Measurements from ENCODE around the gene DOK6.
"Not testable (repeated sequence)": the region's sequence is repeated elsewhere in the genome, so short reads cannot be mapped to it uniquely, and the experiment has no call there.

DOK6 gene

DNA sequence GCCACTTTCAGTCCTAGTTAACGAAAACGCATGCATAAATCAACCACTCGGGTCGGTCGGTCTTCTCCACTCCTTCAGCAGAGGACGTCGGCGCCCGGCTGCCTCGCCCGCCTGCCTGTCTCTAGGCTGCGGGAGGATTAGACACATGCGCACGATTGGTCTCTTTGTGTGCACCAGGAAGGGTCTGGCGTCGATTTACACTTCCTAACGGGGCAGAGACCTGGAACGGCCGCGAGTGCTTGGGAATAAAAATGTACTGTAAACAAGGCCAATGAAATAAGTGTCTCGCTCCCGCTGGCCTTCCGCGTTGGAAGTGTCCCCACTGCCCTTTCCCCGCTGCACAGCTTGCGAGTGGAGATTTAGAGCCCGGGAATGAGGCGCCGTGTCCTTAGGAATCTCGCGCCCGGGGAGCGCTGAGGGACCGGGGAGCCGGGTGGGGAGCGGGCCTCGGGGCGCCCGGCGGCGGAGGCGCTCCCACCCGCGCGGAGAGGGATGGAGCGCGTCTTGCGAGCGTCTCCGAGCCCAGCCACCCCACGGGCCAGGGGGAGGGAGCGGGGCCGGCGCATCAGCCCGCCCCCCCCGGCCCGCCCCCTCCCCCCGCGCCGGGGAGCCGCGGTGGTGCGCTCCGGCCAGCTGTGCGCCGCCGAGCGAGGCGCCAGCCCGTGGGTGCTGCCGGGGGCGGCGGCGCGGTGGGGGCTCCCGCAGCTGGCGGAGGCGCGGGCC is at the start of gene DOK6:
Gene DOK6 (plus strand): TSS at position 636 of the 723 bp plus-strand sequence.
- peak; percentile 57 for DNase-seq

DNA sequence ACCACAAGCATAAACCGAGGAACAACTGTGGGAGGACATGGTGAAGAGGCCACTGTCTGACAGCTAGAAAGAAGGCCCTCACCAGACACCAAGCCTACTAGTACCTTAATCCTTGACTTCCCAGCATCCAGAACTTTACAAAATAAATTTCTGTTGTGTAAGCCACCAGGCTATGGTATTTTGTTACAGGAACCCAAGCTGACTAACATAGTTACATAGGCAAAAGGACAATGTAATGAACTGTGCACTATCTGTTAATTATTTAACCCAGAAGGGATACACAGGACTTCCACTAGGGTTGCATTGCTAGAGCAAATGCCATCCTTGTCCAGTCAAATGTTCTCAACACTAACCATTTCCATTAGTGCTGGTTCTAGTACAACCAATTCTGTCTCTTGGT is 47.7 kb upstream of the DOK6 start:
- no peak for DNase-seq

DNA sequence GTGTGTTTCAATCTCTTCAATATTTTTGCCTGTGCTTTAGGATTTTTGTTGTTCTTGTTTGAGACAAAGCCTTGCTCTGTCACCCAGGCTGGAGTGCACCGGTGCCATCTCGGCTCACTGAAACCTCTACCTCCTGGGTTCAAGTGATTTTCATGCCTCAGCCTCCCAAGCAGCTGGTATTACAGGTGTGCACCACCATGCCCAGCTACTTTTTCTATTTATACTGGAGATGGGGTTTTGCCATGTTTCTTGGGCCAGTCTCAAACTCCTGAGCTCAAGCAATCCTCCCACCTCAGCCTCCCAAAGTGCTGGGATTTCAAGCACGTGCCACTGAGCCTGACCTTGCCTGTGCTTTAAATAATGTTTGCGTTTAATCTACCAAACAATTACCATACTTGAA is 43.1 kb upstream of the DOK6 start:
- no peak for DNase-seq

DNA sequence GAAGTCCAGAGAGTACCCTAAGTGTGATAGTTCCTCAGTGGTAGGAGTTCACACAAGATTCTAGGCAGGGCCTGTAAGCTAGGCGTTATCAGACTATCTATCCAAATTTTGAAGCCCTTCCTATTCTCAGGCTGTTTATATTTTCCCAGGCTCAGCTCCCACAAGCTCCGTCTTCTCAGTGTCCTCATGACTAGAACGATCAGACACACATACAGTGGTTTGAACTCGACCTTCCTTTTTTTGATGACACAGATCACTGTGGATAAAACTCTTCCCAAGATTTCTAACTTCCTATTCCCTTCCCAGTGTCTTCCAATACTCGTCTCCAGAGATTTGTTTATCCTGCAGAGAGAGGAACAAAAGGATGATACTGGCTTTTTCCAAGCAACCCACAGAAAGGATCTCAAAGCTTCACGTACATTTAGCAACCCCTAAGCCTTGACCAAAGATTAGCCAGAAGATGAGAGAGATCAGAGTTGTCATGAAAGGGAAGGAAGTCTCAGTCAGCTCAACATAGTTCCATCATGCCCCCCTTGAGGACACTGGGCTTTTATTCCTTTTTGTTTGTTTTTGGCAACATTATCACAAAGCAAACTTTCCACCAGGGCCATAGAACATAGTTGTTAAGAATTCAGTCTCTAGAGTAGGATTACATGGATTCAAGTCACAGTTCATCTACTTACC is 42.3 kb upstream of the DOK6 start:
- no peak for DNase-seq

DNA sequence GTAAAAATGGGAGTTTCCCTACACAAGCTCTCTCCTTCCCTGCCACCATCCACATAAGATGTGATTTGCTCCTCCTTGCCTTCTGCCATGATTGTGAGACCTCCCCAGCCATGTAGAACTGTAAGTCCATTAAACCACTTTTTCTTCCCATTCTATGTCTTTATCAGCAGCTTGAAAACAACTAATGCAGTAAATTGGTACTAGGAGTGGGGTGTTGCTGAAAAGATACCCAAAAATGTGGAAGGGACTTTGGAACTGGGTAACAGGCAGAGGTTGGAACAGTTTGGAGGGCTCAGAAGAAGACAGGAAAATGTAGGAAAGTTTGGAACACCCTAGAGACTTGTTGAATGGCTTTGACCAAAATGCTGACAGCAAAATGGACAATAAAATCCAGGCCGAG is 40.9 kb upstream of the DOK6 start:
- DNase-seq = not testable (repeated sequence)

DNA sequence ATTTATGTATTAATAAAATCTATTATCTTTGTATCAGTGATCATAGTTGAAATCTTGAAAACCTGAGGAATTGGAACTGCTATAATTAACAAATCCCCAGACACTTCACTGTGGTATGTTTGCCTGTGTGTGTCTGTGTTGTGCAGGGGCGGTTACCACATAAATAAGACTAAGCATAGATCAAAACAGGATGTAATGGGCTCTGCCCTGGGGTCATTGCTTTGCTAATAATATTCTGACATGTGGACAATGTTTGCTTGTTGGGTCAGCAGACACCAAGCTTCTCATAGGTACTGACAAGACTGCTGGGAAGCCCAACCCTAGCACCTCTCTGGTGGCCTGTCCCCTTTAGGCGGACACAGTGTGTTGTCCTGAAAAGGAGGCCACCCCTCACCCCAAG is 35.8 kb upstream of the DOK6 start:
- no peak for DNase-seq

DNA sequence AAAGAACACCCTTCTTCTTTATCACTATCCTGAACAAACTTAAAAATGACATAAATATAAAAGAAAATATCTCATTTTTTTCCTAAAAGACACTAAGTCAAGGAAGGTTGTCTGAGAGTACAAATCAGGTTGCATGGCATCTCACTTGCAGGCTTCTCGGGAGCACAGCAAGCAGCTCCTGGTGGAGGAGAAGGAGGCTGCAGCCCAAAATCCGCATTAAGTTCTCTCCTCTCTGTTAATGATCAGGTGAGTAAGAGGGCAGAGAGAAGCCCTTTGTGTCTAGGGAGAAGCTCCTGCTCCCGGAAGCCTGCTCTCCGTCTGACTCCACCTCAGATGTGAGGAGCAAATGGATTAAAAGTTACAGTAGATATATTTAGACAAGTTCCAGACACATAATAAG is 35.0 kb upstream of the DOK6 start:
- DNase-seq = no peak

DNA sequence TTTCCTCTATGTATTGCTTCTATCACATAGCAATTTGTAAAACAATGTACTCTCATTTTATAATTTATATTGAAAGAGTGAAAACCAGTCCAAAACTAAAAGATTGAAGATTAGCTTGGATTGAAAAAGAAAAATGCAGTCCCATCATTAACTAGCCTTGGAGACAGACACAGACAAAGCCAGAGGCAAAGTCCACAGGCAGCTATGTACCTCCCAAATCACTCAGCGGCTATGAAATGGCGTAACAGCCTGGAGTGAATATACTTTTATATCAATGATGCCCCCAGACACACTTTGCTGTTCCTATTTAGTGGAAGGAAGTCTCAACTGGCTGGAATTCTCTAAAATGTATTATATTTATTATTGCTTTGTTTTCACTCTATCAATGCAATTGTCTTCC is 33.6 kb upstream of the DOK6 start:
- no peak for DNase-seq

DNA sequence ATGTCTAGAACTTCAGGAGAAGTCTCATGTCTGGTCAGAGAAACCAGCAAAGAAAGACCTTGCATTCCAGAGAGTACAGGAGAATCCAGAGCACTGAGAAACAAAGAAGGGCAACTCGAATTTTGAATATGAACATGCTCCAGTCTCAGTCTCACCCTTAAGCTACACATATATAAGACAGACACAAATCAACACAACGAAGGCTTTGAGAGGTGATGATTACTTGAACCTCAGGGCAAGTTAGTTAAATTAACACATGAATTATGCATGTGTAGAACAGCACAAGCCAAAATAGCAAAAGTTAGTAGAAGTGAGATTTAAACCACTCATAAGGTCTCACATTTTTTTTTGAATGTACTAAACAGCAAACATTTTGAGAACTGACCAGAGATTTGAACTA is 29.0 kb upstream of the DOK6 start:
- DNase-seq = no peak

DNA sequence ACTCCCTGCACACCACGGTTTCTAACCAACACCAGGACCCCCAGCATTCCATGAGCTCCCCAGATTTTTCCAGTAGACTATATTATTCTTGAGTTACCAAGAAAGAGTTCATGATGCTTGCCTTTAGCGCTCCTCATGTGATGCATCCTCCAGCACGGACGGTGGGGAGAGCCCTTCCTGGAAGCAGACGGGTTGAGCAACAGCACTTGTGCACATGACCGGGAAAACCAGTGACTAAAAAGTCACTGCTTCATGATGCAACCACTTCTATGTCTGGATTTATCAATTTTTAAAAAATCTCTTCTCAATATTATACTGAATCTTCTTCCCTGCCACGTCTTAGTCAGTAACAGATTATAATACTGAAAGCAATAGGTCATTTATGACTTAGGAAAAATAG is 20.4 kb upstream of the DOK6 start:
- DNase-seq = no peak

DNA sequence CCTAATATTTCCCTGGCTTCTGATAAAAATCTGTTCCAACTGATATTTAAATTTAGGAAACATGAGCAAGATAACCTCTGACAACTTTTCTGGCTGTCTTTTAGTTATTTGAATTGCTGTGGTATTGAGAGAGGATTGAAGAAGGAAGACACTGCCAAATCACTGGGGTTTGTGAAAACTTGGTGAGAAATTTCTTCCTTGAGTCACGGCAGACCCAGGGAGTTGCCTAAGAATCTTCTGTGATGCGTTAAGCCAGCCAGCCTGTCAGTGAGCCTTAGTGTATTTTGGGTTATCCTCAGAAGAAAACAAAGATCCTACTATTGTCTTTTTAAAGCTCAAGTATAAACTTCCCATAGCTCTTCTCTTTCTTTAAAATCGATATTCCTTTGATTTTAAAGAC is 17.5 kb upstream of the DOK6 start:
- DNase-seq = no peak

DNA sequence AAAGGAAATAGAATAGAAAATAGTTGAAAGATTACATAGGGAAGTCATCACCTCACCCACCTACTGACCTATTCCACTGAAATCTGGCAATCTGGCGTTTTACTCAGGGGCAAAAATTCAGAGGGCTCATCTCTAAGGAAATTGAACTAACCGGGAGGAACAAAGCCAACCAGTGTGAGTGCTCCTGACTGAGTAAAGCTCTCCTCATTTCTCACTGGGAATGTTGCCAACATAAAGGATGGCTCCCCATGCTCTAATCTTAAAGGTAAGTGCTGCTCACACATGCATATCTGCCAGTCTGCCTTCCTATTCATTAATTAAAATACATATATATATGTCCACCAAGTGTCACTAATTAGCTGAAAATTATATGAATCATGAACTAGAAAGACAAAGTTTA is 13.5 kb upstream of the DOK6 start:
- no peak for DNase-seq

DNA sequence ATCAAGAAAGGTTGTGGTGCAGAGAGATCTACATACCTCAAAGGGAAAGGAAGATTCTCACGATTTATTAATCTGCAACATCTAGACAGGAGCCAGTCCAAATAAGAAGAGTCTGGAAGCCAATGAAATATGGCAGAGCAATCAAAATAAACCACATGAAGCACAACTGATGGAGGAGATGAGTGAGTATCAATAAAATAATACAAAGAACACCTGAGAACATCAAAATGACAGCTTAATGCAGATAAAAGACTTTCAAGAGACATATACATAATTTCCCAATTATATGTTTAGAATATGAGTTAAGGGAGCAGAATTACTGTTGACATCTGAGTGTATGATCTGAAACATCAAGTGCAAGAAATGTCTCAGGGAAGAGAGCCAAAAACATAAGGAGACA is 12.5 kb upstream of the DOK6 start:
- DNase-seq = no peak

DNA sequence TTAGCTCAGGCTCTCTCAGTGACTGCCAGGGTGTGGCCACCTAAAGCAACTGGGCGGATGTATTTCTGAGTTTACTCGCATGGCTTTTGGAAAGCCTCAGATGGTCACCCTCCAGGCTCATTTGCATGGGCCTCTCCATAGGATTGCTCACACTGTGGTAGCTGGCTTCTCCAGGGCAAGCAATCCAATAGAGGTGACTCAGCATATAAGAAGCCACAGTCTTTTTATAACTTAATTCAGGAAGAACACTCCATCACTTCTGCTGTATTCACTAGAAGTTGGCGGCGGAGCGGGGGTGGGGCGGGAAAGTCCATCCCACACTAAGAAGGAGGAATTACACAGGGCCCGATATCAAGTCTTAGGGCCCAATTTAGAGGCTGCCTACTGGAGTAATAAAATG is 3.6 kb upstream of the DOK6 start:
- DNase-seq = no peak

DNA sequence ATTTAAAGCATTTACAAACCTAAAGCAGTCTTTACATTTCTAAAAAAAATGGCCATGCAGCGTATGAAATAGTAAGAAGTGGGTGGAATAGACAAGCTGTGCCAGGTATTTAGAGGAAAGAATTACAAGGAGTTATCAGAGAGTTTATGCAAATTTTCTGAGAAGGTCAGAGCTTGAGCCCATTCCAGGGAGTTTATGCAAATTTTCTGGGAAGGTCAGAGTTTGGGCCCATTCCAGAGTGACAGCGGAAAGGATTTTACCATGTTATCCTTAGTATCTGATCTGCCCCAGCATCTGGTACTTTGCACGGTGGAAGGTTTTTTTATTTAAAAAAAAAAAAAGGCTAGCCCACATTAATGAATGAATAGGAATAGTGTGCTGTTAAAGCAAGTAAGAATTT is 1.4 kb upstream of the DOK6 start:
- no peak for DNase-seq

DNA sequence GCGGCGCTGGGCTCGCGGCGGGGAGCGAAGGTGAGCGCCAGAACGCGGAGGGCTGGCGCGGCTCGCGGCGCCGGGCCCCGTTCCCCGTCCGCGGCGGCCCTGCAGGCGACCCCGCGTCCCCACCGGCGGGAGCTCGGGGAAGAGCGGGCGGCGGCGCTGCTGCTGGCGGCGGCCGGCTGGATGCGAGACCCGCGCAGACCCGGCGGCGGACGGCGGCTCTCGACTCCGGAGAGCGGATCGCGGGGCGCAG is 213 bp downstream of the DOK6 start:
- DNase-seq = no peak

DNA sequence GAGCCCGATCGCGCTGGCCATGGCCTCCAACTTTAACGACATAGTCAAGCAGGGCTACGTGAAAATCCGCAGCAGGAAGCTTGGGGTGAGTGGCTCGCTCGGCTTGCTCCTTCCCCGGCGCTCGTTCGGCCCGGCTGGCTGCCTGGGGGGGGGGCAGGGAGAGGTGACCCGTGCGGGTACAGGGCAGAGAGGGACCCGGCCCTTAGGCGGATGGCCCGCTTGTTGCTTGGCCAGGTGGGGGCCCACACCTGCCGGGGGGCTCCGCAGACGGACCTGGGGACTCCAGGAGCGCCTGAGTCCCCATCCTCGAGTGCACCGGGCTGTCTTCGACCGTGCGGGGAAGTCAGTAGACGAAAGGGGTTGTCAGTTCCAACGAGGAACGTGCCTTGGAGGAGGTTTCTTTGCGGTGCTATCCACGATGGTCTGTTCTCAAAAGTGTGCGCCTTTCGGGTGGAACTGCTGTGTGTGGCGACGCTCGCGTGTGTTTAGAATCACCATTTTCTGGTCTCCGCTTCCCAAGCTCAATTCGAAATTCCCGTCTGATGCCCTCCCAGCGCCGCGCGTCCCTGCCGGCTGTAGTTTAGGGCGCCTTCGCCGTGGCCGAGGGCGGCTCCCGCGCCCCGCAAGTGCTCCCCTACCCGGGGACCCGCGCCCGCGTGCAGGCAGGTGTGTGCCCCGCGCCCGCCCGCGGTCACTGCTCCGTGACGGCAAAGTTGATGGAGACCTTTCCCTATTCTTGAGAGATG is 711 bp downstream of the DOK6 start:
- peak; percentile 58 for DNase-seq

DNA sequence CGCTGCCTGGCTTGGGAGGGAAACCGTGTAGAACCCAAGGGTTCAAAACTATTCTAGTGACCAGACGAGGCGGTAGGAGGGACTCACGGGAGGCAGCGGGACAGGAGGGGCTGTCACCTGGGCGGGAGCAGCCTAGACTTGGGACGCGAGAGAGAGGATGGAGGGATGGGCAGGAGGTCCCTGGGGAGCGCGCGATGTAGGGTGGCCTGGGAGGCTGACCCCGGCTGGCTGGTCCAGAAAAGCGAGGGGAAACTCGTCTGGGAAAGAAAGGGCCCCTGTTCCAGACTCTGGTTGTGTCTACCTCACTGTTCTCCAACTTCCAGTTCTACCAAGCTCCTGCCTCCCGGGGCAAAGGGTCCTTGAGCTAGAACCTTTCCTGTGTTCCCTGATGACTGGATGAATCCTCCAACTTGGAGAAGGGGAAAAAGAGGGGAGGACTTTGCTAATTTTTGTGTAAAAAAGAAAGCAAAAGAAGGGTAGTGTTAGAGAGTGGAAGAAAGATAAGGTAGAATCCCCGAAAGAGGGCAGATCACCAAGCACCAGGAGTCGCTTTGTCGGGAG is 1.4 kb downstream of the DOK6 start:
- DNase-seq = no peak

DNA sequence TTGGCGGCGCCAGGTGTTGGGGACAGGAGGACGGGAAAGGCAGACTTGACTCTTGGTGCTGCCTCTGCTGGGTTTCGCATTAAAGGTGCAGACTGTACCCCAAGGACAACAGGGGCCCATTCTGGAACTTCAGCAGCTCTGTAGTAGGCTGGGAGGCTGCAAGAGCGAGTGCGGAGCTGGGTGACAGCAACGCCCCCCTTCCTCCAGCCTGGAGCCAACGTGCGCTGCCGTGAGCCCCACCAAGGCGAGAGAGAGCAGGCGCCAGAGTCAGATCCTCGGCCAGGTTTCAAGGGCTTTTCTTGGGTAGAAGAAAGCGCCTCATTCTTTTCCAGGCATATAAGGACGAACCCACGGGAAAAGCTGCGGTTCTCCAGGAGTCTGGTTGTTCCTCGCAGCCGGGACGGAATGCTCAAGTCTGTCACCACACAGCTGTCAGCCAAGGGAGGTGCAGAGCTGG is 1.9 kb downstream of the DOK6 start:
- DNase-seq = no peak

DNA sequence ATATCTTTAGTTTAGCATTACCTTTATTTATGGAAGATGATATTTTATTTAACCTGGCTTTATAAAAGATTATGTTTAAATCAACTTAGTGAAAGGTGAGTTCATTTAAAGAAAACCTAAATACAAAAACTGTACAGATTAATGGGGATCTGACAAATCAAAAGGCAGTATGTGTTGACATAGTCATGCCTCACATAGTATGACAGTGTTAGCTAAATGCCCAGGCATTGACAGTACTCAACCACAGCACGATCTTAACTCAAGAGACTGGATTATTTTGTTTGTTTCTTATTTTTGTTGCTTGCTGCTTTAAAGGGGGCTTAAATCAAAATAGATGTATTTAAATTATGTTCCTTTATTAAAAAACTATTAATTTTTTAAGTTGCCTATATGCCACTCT is 7.8 kb downstream of the DOK6 start:
- no peak for DNase-seq

DNA sequence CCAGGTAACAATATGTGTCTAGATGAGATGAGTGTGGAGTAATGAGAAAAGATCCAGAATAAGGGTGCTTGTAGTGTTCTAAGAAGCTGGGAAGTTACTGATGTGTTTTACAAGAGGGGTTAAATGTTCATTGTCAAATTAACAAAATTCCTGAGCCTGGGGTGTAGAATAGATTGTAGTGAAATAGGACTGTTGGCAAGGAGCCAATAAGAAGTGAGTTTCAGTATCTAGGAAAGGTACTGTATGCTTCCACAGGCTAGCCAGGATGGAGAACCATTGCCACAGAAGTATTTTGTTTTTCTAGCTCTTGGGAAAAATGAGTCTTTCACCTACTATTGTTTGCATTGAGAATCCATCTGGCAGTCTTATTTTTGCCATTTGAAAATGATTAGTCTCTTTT is 10.5 kb downstream of the DOK6 start:
- DNase-seq = no peak

DNA sequence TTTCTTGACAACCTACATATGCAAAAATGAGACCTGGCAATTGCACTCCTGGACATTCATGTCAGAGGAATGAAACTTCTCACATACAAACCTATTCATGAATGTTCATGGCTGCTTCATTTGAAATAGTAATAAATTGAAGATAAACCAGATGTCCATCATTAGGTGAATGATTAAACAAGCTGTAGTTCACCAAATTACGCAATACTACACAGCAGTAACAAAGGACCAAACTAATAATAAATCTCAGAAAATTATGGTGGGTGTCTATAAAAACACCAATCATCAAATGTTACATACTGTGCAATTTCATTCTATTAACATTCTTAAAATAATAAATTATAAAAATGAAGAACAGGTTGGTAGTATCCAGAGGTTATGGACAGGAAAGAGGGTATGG is 13.5 kb downstream of the DOK6 start:
- no peak for DNase-seq

DNA sequence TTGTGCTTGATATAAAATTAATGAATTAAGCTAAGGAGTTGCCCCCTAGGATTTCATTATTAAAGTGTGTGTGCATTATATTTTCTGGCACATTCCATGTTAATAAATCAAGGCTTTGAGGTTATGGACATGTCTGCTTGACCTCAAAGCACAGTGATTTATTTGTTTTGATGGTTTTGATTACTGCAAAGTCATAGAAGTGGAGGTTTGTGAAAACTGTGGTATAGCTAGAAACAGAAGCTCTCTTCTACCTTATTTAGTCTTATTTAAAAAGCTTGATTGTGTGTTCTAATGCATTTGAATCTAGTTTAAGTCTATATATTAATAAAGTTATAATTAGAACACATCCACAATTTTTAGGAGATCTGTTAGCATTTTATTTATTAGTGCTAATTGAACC is 32.2 kb downstream of the DOK6 start:
- DNase-seq = no peak

DNA sequence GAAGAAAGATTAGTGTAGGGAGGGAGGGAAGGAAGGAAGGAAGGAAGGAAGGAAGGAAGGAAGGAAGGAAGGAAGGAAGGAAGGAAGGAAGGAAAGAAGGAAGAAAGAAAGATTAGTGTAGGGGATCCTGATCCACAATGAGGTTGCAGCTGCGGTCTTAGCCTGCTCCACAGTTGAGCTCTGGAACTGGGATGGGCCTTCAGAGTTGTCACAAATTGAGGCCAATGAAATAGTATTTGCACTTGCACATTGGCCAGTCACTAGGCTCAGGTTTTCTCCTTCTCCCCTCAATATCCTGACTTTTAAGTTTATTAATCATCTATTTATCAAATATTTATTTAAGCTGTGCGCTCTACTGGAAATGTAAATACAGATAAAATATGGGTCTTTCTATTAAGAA is 34.3 kb downstream of the DOK6 start:
- no peak for DNase-seq

Measured in activated CD8-positive, alpha-beta memory T cell treated with anti-CD3 and anti-CD28 coated beads for 24 hours (primary cell).